ENCODE results near the gene MYADM.

Gene MYADM

GRCh38 chr19:53885036-53885435 lies 17.4 kb downstream of the MYADM start:
- Histone ChIP-seq H3K27ac (no peak overlapping the region), H3K4me1 (ENCODE audit: control insufficient read depth in 1 of 2, insufficient read depth in 1 of 2, low read depth in 1 of 2, low read length in 1 of 2) (peaks cover 23 to 26% of the 10 kb centered on the region in 2 experiments), H3K4me3 (ENCODE audit: low read depth in 1 of 2, low read length in 1 of 2) (no peak overlapping the region), H3K27me3 (peaks cover 93% of the 10 kb centered on the region), H3K36me3 (no peaks in the 10 kb centered on the region), H3K9me3 (no peaks in the 10 kb centered on the region)
- TF ChIP-seq CTCF (IDR thresholded peaks at IDR 0.05), result no peak

GRCh38 chr19:53892301-53892980 lies 24.8 kb downstream of the MYADM start:
- no peak for TF ChIP-seq CTCF (IDR thresholded peaks at IDR 0.05)
- Histone ChIP-seq H3K27ac (no peak overlapping the region), H3K9me3 (no peaks in the 10 kb centered on the region), H3K4me3 (ENCODE audit: low read depth in 1 of 2, low read length in 1 of 2) (no peak overlapping the region), H3K27me3 (peaks cover 96% of the 10 kb centered on the region), H3K4me1 (ENCODE audit: control insufficient read depth in 1 of 2, insufficient read depth in 1 of 2, low read depth in 1 of 2, low read length in 1 of 2) (peaks cover 2 to 7% of the 10 kb centered on the region in 2 experiments), H3K36me3 (no peaks in the 10 kb centered on the region)

GRCh38 chr19:53892981-53893325 lies 25.3 kb downstream of the MYADM start:
- TF ChIP-seq CTCF (IDR thresholded peaks at IDR 0.05), result no peak
- H3K36me3 ChIP-seq, result no peaks in the 10 kb centered on the region
- no peaks in the 10 kb centered on the region for H3K9me3 ChIP-seq
- H3K27ac ChIP-seq, result no peak overlapping the region
- peaks cover 2 to 7% of the 10 kb centered on the region in 2 experiments for H3K4me1 ChIP-seq (ENCODE audit: control insufficient read depth in 1 of 2, insufficient read depth in 1 of 2, low read depth in 1 of 2, low read length in 1 of 2)
- H3K4me3 ChIP-seq (ENCODE audit: low read depth in 1 of 2, low read length in 1 of 2), result no peak overlapping the region
- H3K27me3 ChIP-seq, result peaks cover 96% of the 10 kb centered on the region

GRCh38 chr19:53894707-53895106 lies 27.0 kb downstream of the MYADM start:
- H3K4me3 ChIP-seq (ENCODE audit: low read depth in 1 of 2, low read length in 1 of 2), result no peak overlapping the region
- H3K9me3 ChIP-seq, result no peaks in the 10 kb centered on the region
- no peaks in the 10 kb centered on the region for H3K36me3 ChIP-seq
- no peak overlapping the region for H3K27ac ChIP-seq
- H3K4me1 ChIP-seq (ENCODE audit: control insufficient read depth in 1 of 2, insufficient read depth in 1 of 2, low read depth in 1 of 2, low read length in 1 of 2), result peaks cover 2 to 5% of the 10 kb centered on the region in 2 experiments
- peaks cover 96% of the 10 kb centered on the region for H3K27me3 ChIP-seq
- TF ChIP-seq CTCF (IDR thresholded peaks at IDR 0.05), result no peak

GRCh38 chr19:53896682-53897081 lies 29.0 kb downstream of the MYADM start:
- H3K4me1 ChIP-seq (ENCODE audit: control insufficient read depth in 1 of 2, insufficient read depth in 1 of 2, low read depth in 1 of 2, low read length in 1 of 2), result no peaks in the 10 kb centered on the region
- no peak overlapping the region for H3K4me3 ChIP-seq (ENCODE audit: low read depth in 1 of 2, low read length in 1 of 2)
- no peaks in the 10 kb centered on the region for H3K36me3 ChIP-seq
- no peak for TF ChIP-seq CTCF (IDR thresholded peaks at IDR 0.05)
- H3K27ac ChIP-seq, result no peak overlapping the region
- H3K27me3 ChIP-seq, result peaks cover 91% of the 10 kb centered on the region
- no peaks in the 10 kb centered on the region for H3K9me3 ChIP-seq
